ENCODE measurements around the gene WRNIP1.

WRNIP1 gene

GRCh38 chr6:2821554-2821953, 56.4 kb downstream of the WRNIP1 start:
- TF ChIP-seq CTCF (IDR thresholded peaks at IDR 0.05; ENCODE audit: insufficient read depth, low read length, missing control alignments): no peak
- ChIA-PET POLR2A (no interaction called here), CTCF (no interaction called here)
- no peak for DNase-seq (ENCODE audit: low read depth, low spot score)
- no peak overlapping the region for H3K4me3 ChIP-seq (ENCODE audit: low read depth, low read length)

GRCh38 chr6:2823104-2823850, 58.1 kb downstream of the WRNIP1 start:
- no peak for TF ChIP-seq CTCF (IDR thresholded peaks at IDR 0.05; ENCODE audit: insufficient read depth, low read length, missing control alignments)
- ChIA-PET CTCF (interaction anchor here (1.1 to 1.3 kb wide), 2 partner anchors 18 to 73 kb away, joined by 4 read pairs; partner anchors contain the start of gene SERPINB1), POLR2A (no interaction called here)
- DNase-seq (ENCODE audit: low read depth, low spot score): no peak
- H3K4me3 ChIP-seq (ENCODE audit: low read depth, low read length): no peak overlapping the region

GRCh38 chr6:2826131-2826530, 60.9 kb downstream of the WRNIP1 start:
- DNase-seq (ENCODE audit: low read depth, low spot score): no peak
- CTCF ChIA-PET: interaction anchor here (0.7 to 1.7 kb wide), 6 partner anchors 20 to 1220 kb away, joined by 3 to 4 read pairs (median 4); no protein-coding TSS in a partner anchor
- no peak for TF ChIP-seq CTCF (IDR thresholded peaks at IDR 0.05; ENCODE audit: insufficient read depth, low read length, missing control alignments)
- POLR2A ChIA-PET: no interaction called here
- no peak overlapping the region for H3K4me3 ChIP-seq (ENCODE audit: low read depth, low read length)

- no peak for DNase-seq (ENCODE audit: low read depth, low spot score)
- CTCF ChIA-PET: interaction anchor here (0.7 to 1.2 kb wide), 3 partner anchors 9 to 19 kb away, joined by 3 read pairs; no protein-coding TSS in a partner anchor
- POLR2A ChIA-PET: no interaction called here
These were observed 61.9 kb downstream of the WRNIP1 start for GRCh38 chr6:2827142-2827541.

DNA sequence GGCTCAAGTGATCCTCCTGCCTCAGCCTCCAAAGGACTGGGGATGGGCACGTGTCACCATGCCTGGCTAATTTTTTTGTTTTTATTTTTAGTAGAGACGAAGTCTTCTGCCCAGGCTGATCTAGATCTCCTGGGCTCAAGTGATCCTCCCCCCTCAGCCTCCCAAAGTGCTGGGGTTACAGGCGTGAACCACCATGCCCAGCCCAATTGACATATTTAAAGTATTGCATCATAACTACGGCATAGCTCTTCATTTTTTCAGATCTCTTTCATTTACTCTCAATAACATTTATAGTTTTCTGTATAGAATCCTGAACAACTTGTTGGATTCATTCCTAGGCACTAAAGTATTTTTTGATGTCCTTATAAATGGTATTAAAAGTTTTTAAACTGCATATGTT, 63.4 kb downstream of the WRNIP1 start:
- no peak for TF ChIP-seq CTCF (IDR thresholded peaks at IDR 0.05; ENCODE audit: insufficient read depth, low read length, missing control alignments)
- H3K4me3 ChIP-seq (ENCODE audit: low read depth, low read length): no peak overlapping the region
- ChIA-PET CTCF (interaction anchor here (0.7 to 1.1 kb wide), 4 partner anchors 12 to 122 kb away, joined by 3 to 4 read pairs (median 3); no protein-coding TSS in a partner anchor), POLR2A (no interaction called here)
- no peak for DNase-seq (ENCODE audit: low read depth, low spot score)

More at GRCh38 chr6:2827142-2827541, 61.9 kb downstream of the WRNIP1 start:
- H3K4me3 ChIP-seq (ENCODE audit: low read depth, low read length): no peak overlapping the region
- no peak for TF ChIP-seq CTCF (IDR thresholded peaks at IDR 0.05; ENCODE audit: insufficient read depth, low read length, missing control alignments)

GRCh38 chr6:2829253-2829652, 64.1 kb downstream of the WRNIP1 start:
- POLR2A ChIA-PET: no interaction called here

More at GRCh38 chr6:2829253-2829652, 64.1 kb downstream of the WRNIP1 start:
- H3K4me3 ChIP-seq (ENCODE audit: low read depth, low read length): no peak overlapping the region
- CTCF ChIA-PET: interaction anchor here (1.0 to 1.1 kb wide), 3 partner anchors 11 to 121 kb away, joined by 3 to 4 read pairs (median 3); no protein-coding TSS in a partner anchor
- TF ChIP-seq CTCF (IDR thresholded peaks at IDR 0.05; ENCODE audit: insufficient read depth, low read length, missing control alignments): no peak
- DNase-seq (ENCODE audit: low read depth, low spot score): no peak

Measured in AG04449 (cell line).